H9 (cell line): ENCODE data around the gene CYP4V2. TPM values are rescaled to one million over a fixed set of nuclear protein-coding genes. Genes with fewer than 3 reads are reported as not detected.
A peak's percentile ranks its signal among the peaks of the same experiment; 100 is the strongest.

Experiments used
- DNase-seq: peaks from one replicate; pipeline ENCODE4 v3.0.0-alpha.2; 2017
- H2AFZ ChIP-seq: one replicate; pipeline ENCODE4 v1.6.1; 2013; ENCODE audit warnings: mild to moderate bottlenecking, low read length, control low read depth, moderate library complexity
- H2AK5ac ChIP-seq: 2 replicates; pipeline ENCODE4 v1.6.1; 2013; ENCODE audit warnings: low read length, control low read depth, mixed read lengths; ENCODE audit not compliant: insufficient read length
- H2BK120ac ChIP-seq: one replicate; pipeline ENCODE4 v1.6.1; 2013; ENCODE audit warnings: low read depth, mild to moderate bottlenecking, low read length, control low read depth, inconsistent platforms; ENCODE audit not compliant: poor library complexity, severe bottlenecking
- H2BK12ac ChIP-seq: 2 replicates; pipeline ENCODE4 v1.6.1; 2013; ENCODE audit warnings: low read length, control low read depth, mixed read lengths, low read depth; ENCODE audit not compliant: insufficient read length
- H2BK15ac ChIP-seq: 2 replicates; pipeline ENCODE4 v1.6.1; 2013; ENCODE audit warnings: low read depth, low read length, control low read depth
- H2BK20ac ChIP-seq: one replicate; pipeline ENCODE4 v1.6.1; 2013; ENCODE audit warnings: low read depth, mild to moderate bottlenecking, low read length, control low read depth, inconsistent platforms; ENCODE audit not compliant: poor library complexity, severe bottlenecking
- H2BK5ac ChIP-seq: 2 replicates; pipeline ENCODE4 v1.6.1; 2013; ENCODE audit warnings: low read length, control low read depth, mixed read lengths; ENCODE audit not compliant: insufficient read length
- H3K14ac ChIP-seq: 2 replicates; pipeline ENCODE4 v1.6.1; 2013; ENCODE audit warnings: low read length, control low read depth; ENCODE audit not compliant: insufficient read depth
- H3K18ac ChIP-seq: 2 replicates; pipeline ENCODE4 v1.6.1; 2013; ENCODE audit warnings: low read depth, mild to moderate bottlenecking, mixed read lengths, low read length, control low read depth; ENCODE audit not compliant: insufficient read length
- H3K23ac ChIP-seq: 2 replicates; pipeline ENCODE4 v1.6.1; 2013; ENCODE audit warnings: low read length, control low read depth, mixed read lengths, low read depth; ENCODE audit not compliant: insufficient read length
- H3K23me2 ChIP-seq: 2 replicates; pipeline ENCODE4 v1.6.1; 2013; ENCODE audit warnings: low read depth, mild to moderate bottlenecking, mixed read lengths, low read length, control low read depth; ENCODE audit not compliant: insufficient read length, poor library complexity, severe bottlenecking
- H3K27ac ChIP-seq: 2 replicates; pipeline ENCODE4 v1.5.1; 2013; ENCODE audit warnings: low read length, control low read depth, mixed read lengths, low read depth; ENCODE audit not compliant: insufficient read length
- H3K27me3 ChIP-seq: 2 replicates; pipeline ENCODE4 v1.6.1; 2013; ENCODE audit warnings: low read length, control low read depth, inconsistent platforms; ENCODE audit not compliant: insufficient read depth
- H3K4ac ChIP-seq: 2 replicates; pipeline ENCODE4 v1.6.1; 2013; ENCODE audit warnings: low read depth, mild to moderate bottlenecking, control low read depth, inconsistent platforms, low read length, moderate library complexity
- H3K4me1 ChIP-seq: 2 replicates; pipeline ENCODE4 v1.6.1; 2013; ENCODE audit warnings: low read length, control low read depth, inconsistent platforms; ENCODE audit not compliant: insufficient read depth
- H3K4me2 ChIP-seq: 2 replicates; pipeline ENCODE4 v1.6.1; 2013; ENCODE audit warnings: low read length, control low read depth, mixed read lengths; ENCODE audit not compliant: insufficient read length, insufficient read depth
- H3K56ac ChIP-seq: 2 replicates; pipeline ENCODE4 v1.6.1; 2013; ENCODE audit warnings: low read depth, mild to moderate bottlenecking, mixed read lengths, low read length, control low read depth; ENCODE audit not compliant: insufficient read length
- H3K79me1 ChIP-seq: 2 replicates; pipeline ENCODE4 v1.6.1; 2013; ENCODE audit warnings: low read depth, mild to moderate bottlenecking, moderate library complexity, low read length, control low read depth, inconsistent platforms; ENCODE audit not compliant: insufficient read depth, poor library complexity, severe bottlenecking
- H3K79me2 ChIP-seq: 2 replicates; pipeline ENCODE4 v1.6.1; 2013; ENCODE audit warnings: low read length, control low read depth, inconsistent platforms; ENCODE audit not compliant: insufficient read depth
- H3K9ac ChIP-seq: 2 replicates; pipeline ENCODE4 v1.6.1; 2013; ENCODE audit warnings: low read length, control low read depth, mixed read lengths; ENCODE audit not compliant: insufficient read length; ENCODE audit errors: extremely low read depth
- H3K9me3 ChIP-seq: one replicate; pipeline ENCODE4 v1.6.1; 2013; ENCODE audit warnings: low read depth, low read length, inconsistent platforms; ENCODE audit not compliant: control insufficient read depth
- H3T11ph ChIP-seq: one replicate; pipeline ENCODE4 v1.6.1; 2013; ENCODE audit warnings: mild to moderate bottlenecking, low read length, control low read depth, inconsistent platforms
- H4K20me1 ChIP-seq: one replicate; pipeline ENCODE4 v1.6.1; 2013; ENCODE audit not compliant: control insufficient read depth, insufficient read length, insufficient read depth
- H4K5ac ChIP-seq: 2 replicates; pipeline ENCODE4 v1.6.1; 2013; ENCODE audit warnings: low read depth, mild to moderate bottlenecking, mixed read lengths, low read length, control low read depth; ENCODE audit not compliant: insufficient read length
- H4K8ac ChIP-seq: replicated peaks from 2 replicates; pipeline ENCODE4 v1.6.1; 2013; ENCODE audit warnings: low read length, control low read depth, mixed read lengths, low read depth; ENCODE audit not compliant: insufficient read length
- H4K91ac ChIP-seq: 2 replicates; pipeline ENCODE4 v1.6.1; 2013; ENCODE audit warnings: low read depth, mild to moderate bottlenecking, moderate library complexity, mixed read lengths, low read length, control low read depth; ENCODE audit not compliant: insufficient read length
- H3K27ac Mint-ChIP-seq, 3 experiments: 2 replicates in 2 of 3; 3 replicates in 1 of 3; pipeline ENCODE4 v1.8.0; 2020 to 2021; ENCODE audit warnings: mixed read lengths in 3 of 3, mild to moderate bottlenecking in 1 of 3, moderate library complexity in 1 of 3
- H3K27me3 Mint-ChIP-seq: 2 replicates; pipeline ENCODE4 v1.8.0; 2021; ENCODE audit warnings: low read depth, mild to moderate bottlenecking, moderate library complexity, mixed read lengths
- H3K36me3 Mint-ChIP-seq, 3 experiments: 2 replicates in 2 of 3; 3 replicates in 1 of 3; pipeline ENCODE4 v1.8.0; 2020 to 2021; ENCODE audit warnings: low read depth in 3 of 3, mixed read lengths in 3 of 3; ENCODE audit not compliant: insufficient read depth in 1 of 3
- H3K4me1 Mint-ChIP-seq, 2 experiments: 2 replicates each; pipeline ENCODE4 v1.8.0; 2020; ENCODE audit warnings: mixed read lengths in 2 of 2
- H3K4me3 Mint-ChIP-seq, 2 experiments: 2 replicates in 1 of 2; 3 replicates in 1 of 2; pipeline ENCODE4 v1.8.0; 2020 to 2021; ENCODE audit warnings: mild to moderate bottlenecking in 2 of 2, mixed read lengths in 2 of 2, moderate library complexity in 1 of 2
- H3K9me3 Mint-ChIP-seq, 2 experiments: 2 replicates in 1 of 2; 3 replicates in 1 of 2; pipeline ENCODE4 v1.8.0; 2020; ENCODE audit warnings: mild to moderate bottlenecking in 2 of 2, mixed read lengths in 2 of 2, moderate library complexity in 1 of 2
- CTCF ChIP-seq: fragments of 200-600 bp; sonication (generic); conservative IDR thresholded peaks from 3 replicates; pipeline ENCODE4 v1.8.0; 2021; ENCODE audit warnings: antibody characterized with exemption, mild to moderate bottlenecking
- WGBS: extraction: QIAGEN DNeasy Blood & Tissue Kit; methylation state at CpG from one replicate; pipeline ENCODE4 v1.1.7; 2013; ENCODE audit warnings: missing lambda C conversion rate, low lambda C conversion rate, mixed read lengths; ENCODE audit not compliant: insufficient read length; ENCODE audit errors: extremely low coverage; 5-methylcytosine and 5-hydroxymethylcytosine counted together
- total RNA-seq: library from RNA; stranded (reverse); gene quantifications from 2 replicates; pipeline ENCODE4 v1.2.1, GENCODE V29; 2021

The CYP4V2 gene
- total RNA-seq, 1 experiment from 2014 or later, result 1.0 TPM

- Histone ChIP-seq H2BK120ac (no peak overlapping the region), H4K20me1 (no peaks in the 10 kb centered on the region), H3K79me2 (no peaks in the 10 kb centered on the region), H2BK5ac (no peak overlapping the region), H2BK15ac (peak overlapping the region; percentile 26; the same call in 1 of the 2 replicates), H3K27me3 (no peaks in the 10 kb centered on the region), H3K4me2 (peak overlapping the region; percentile 90), H4K8ac (no peak overlapping the region), H3K9ac (peak overlapping the region; percentile 66), H2AFZ (no peak overlapping the region), H3K56ac (no peak overlapping the region), H3K4me1 (0 out of 2 replicates have a peak, but pooled peaks cover 5% of the 10 kb centered on the region), H3K23me2 (peaks cover 12% of the 10 kb centered on the region), H3K14ac (peak overlapping the region; percentile 93), H2AK5ac (no peak overlapping the region), H3K4ac (peak overlapping the region; percentile 39; the same call in 1 of the 2 replicates), H3K9me3 (no peaks in the 10 kb centered on the region), H3K23ac (no peak overlapping the region), H4K91ac (no peak overlapping the region), H2BK20ac (no peak overlapping the region), H4K5ac (no peak overlapping the region), H3K79me1 (no peaks in the 10 kb centered on the region), H3T11ph (no peak overlapping the region), H3K27ac (no peak overlapping the region), H2BK12ac (no peak overlapping the region), H3K18ac (peak overlapping the region; percentile 82)
- peak overlapping the region; percentile 63 to 75 (median 67); a peak in 5 of 7 replicates for H3K27ac Mint-ChIP-seq
- no peaks in the 10 kb centered on the region; a peak in 1 of 5 replicates for H3K9me3 Mint-ChIP-seq
- peak; percentile 50 for DNase-seq
- peaks cover 30 to 33% of the 10 kb centered on the region in 2 experiments for H3K4me1 Mint-ChIP-seq
- peaks cover 2% of the 10 kb centered on the region for H3K27me3 Mint-ChIP-seq
- no CpG with 5 or more reads among the region's 34 CpGs for WGBS
- H3K36me3 Mint-ChIP-seq, result peaks cover 0 to 4% (median 3%) of the 10 kb centered on the region in 3 experiments; a peak in 3 of 7 replicates
- H3K4me3 Mint-ChIP-seq, result peak overlapping the region; percentile 80 to 85
- TF ChIP-seq CTCF, result peak; percentile 35; the same call in 1 of the 3 replicates
Observed at GRCh38 chr4:186190581-186191199, 677 bp upstream of the CYP4V2 start.
